ENCODE measurements around the gene BAIAP3.

BAIAP3 gene

DNA sequence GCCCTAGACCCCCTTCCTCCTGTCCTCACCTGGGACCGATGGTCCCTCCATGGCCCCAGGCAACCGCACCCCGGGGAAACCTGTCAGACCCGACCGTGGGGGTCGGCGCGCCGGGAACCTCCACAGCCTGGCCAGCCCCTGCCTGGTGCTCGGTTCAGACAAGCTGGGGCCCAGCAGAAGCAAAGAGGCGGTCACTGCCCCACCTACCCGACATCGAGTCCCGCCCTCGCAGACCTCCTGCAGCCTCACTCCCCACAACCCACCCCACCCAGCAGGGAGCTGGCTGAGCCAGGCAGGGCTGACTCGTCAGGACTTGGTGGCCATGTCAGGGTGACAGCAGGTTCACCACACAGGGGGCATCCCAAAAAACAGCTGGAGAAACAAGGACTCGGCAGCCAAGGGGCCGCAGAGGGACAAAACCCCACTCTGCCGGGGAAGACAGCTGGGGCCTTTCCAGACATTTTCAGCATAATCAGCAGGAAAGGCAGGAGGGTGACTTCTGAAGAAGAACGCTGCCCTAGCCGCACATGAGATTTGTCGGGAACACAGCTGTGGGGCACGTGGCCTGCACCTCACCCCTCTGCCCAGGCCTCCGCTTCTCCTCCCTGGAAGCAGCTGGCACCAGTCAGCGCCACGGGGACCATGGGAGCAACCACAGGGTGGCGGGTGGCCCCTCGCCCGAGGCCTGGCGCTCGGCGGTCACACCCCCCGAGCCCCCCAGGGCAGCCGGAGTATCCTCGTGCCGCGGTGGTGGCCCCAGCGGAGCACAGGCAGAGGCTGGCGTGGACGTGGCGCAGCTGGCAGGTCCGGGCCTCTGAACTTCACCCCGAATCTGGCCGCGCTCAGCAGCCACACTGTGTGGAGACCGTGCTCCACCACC is 41.2 kb downstream of the BAIAP3 start:
- no peak for DNase-seq

- DNase-seq = no peak
Measured at GRCh38 chr16:1375298-1375640, 41.8 kb downstream of the BAIAP3 start.

DNA sequence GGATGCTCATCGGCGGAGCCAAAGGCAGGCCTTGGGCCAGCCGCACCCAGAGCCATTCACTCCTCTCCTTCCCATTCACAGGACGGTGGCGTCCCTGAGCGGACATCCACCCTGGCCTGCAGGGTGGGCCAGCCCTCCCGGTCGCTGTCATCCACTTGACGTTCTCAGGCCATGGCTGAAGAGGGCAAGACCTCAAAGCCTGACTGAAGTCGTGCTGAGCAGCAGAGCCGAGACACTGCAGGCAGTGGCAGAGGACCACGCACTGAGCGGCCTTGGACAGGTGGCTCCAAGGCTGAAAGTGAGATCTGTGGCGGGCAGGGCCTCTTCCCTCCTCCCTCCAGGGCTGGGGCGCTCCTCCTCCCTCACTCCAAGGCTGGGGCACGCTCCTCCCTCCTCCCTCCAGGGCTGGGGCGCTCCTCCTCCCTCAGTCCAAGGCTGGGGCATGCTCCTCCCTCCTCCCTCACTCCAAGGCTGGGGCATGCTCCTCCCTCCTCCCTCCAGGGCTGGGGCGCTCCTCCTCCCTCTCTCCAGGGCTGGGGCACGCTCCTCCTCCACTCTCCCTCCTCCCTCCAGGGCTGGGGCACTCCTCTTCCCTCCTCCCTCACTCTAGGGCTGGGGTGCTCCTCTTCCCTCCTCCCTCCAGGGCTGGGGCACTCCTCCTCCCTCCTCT is 42.4 kb downstream of the BAIAP3 start:
- DNase-seq = no peak

DNA sequence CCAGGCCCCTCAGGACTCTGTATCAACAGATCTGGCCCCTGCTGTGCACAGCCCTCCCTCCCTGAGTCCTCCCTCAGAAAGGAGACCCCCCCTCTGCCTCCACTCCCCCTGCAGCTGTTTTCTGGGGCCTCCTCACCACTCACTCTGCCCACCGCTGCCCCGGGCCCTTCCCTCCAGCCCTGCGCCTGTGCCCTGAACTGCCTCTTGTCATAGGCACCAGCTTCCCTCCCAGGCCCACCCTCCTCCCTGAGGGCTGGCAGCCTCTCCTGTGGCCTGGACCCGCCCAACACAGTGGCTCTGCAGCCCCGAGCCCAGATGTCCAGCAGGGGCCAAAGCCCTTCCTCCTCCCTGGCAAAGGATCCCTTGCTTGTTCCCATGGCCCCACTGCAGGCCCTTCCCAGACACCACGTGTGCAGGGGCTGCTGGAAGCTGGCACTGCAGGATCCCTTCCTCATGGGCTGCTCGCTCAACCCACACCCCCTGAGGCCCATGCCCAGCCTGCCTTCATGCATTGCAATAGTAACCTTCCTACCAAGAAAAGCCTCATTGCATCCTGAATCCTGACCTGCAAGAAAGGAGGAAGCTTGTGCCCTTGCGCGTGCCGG is 44.1 kb downstream of the BAIAP3 start:
- no peak for DNase-seq

GRCh38 chr16:1378087-1378803 is 44.8 kb downstream of the BAIAP3 start:
- DNase-seq = no peak

DNA sequence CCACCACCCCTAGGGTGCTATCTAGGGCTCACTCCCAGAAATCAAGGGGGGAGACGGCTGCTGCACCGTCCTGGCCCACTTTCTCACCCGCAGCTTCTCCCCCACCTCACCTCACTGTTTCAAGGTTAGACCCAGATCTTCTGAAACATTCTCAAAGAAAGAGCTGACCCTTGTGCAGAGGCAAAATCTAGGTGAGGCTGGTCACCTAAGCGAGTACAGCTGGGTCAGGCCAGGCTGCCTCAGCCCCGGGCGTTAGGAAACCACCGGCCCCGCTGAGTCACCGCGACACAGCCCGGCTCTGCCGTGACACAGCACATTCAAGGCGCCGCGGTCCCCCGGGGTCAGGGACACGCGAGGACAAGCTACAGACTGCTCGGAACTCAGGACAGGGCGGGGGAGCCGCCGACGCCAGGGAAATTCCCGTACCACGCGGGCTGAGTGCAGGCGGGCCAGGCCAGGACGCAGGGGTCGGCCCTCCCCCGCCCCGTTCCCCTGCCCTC is 45.4 kb downstream of the BAIAP3 start:
- DNase-seq = peak; percentile 65

GRCh38 chr16:1379304-1380076 is 46.0 kb downstream of the BAIAP3 start:
- peak; percentile 65 for DNase-seq

DNA sequence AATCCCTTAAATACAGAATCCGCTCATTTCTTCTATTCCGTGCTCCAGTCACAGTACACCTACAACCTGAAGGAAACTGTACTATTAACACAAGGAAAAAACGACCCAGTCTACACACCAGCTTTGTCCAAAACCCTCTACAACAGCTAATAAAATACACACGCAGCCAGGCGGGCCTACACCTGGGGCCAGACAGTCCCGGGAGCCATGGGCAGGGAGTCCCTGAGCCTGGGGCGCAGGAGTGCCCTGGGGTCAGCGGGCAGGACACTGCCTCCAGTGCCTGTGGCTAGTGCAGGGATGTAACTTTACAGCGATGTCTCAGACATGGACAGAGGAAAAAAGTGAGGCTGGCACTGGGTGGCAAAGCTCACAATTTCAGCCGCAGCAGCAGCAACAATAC is 46.8 kb downstream of the BAIAP3 start:
- DNase-seq = no peak

DNA sequence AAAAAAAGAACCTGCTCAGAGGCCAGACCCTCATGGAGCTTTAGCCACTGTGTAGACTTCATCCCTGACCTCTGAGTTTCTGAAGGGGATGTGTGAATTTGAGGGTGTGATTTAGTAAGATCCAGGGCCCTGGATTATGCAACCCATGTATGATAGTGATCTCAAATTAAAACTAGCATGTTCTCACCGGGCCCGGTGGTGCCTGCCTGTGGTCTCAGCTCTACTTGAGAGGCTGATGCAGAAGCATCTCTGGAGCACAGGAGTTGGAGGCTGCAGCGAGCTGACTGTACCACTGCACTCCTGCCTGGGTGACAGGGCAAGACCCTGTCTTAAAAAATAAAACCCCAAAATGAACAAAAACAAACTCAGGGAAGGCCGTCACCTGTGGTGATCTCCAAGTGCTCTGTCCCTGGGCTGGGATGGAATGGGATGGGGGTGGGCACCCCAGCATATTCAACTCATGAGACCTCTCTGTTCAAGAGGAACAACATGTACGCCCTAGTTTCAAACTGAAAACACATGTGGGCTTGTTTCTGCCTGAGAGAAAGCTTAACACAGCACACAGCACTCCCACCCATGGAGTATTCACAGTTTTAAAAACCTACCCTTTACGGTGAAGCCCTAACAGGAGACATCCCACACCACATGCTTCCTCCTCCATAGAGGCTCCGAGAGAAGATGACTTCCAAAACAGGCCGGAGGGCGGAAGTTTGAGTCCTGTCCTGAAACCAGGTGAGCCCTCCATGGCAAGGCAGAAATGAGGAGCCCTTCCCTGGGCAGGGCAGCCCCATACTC is 48.4 kb downstream of the BAIAP3 start:
- DNase-seq = no peak

DNA sequence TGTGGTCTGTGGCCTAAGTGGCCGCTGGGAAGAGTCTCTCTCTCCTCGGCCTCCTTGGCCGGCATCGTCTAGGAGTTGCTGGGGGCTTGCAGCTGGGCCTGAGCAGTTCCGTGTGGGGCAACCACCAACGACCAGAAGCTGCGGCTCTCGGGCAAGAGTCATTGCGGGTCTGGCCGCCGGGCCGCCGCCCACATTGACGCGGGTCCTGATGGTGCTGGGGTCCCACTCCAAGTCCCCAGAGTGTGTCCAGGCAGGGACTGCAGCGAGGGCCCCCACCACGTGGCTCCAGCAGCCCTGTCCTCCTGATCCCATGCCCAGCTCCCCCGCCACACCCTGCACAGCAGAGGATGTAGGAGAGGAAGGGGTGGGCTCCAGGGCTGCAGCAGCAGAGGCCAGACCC is 50.1 kb downstream of the BAIAP3 start:
- no peak for DNase-seq

DNA sequence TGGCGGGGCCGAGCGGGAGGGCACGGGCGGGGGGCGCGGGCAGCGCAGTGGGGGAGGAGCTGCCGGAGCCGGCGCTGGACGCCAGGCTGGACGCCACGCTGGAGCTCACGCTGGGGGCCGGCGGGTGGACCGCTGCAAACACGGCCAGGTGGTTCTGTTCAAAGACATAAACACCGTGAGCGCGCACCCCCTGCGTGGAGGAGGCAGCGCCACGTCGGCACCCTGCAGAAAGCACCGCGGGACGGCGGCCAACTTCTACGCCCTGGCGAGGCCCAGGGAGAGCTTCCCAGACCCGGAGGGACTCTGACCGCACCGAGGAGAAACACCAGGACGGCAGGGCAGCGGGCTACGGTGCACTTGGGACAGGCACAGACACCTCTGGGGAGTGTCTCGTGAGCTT is 51.8 kb downstream of the BAIAP3 start:
- no peak for DNase-seq

- no peak for DNase-seq
Measured at GRCh38 chr16:1387331-1387730, 53.9 kb downstream of the BAIAP3 start.

GRCh38 chr16:1389762-1390161 is 56.3 kb downstream of the BAIAP3 start:
- DNase-seq = no peak

DNA sequence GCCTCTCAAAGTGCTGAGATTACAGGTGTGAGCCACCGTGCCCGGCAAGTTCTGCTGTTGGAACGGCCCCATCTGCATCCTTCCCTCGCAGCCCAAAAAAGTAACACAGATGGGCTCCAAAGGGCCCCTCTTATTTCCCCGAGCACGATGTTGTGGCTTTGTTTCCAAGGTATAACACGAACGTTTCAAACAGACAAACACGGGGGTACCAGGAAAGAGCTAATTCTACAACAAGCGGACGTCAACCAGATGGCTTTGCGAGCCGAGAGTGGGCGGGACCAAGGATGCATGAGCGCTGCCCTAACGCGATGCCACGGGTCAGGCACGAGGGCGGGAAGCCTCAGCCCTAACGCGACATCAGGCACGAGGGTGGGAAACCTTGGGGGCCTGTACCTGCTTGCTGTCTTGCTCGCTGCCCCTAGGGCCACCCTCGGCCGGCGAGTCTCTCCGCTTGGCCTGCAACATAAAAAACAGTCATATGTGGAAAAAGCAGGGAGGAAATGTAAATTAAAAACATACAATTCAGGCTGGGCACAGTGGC is 56.9 kb downstream of the BAIAP3 start:
- DNase-seq = no peak

DNA sequence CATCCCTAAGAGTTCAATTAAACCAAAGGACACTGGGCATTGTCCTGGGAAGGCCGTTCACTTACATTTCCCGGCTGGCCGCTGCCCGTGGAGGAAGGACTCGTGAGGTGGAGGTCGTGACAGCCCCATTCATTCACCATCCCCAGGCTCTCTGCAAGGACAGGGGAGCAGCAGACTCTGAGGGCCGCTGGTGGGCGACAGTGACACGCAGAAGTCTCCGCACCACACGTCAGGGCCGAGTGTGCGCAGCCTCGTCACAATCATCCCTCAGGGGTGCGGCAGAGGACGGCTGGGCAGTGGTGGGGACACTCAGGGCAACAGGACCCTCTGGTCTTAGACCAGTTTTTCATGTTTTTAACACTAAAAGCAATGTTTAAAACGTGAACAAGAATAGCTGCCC is 59.4 kb downstream of the BAIAP3 start:
- DNase-seq = no peak

- DNase-seq = no peak
Measured at GRCh38 chr16:1393613-1394176, 60.2 kb downstream of the BAIAP3 start.

GRCh38 chr16:1394367-1394951 is 61.0 kb downstream of the BAIAP3 start:
- no peak for DNase-seq

DNA sequence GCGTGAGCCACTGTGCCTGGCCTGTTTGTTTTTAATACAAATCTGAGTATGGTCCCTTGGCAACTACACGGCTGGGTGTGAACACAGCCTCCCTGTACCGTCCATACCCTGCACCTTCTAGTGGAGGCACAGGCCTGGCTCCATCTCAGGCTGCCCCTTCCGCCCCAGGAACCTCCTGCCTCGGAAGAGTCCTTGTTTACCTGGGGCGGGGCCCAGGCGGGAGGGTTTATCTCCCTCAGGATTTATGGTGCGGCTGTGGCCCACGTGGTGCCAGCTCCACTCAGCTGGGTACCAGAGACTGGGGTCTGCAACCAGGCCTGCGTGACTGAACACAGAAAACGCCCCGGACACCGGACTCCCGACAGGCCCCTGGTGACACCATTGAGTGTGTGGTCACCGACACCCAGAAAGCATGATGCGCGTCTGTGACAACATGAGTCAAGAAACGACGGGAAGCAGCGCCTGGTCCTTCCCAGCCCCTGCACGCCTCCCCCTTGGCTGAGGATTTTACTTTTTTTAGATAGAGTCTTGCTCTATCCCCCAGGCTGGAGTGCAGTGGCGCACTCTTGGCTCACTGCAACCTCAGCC is 62.1 kb downstream of the BAIAP3 start:
- no peak for DNase-seq

DNA sequence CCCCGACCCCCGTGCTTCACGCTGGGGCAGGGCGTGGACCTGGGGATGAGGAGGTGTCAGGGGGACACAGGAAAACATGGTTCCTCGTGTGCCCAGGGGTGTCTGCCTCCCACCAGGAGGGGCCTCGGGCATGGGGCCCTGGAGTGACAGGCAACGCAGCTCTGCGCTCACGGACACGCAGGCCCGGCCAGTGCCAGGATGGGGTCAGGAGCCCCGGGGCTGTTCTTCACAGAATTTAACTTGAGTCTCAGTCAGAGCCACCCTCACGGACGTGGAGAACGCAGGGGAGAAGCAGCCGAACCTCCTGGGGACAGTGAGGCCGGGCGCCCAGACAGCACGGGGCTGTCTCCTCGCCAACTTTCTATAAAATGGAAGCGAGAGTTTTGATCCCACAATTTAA is 64.3 kb downstream of the BAIAP3 start:
- no peak for DNase-seq

GRCh38 chr16:1398351-1398750 is 64.9 kb downstream of the BAIAP3 start:
- DNase-seq = no peak
